ENCODE results near the gene HMCES. TPM values are rescaled to one million over a fixed set of nuclear protein-coding genes. Genes with fewer than 3 reads are reported as not detected.
"Not testable (repeated sequence)": the region's sequence is repeated elsewhere in the genome, so short reads cannot be mapped to it uniquely, and the experiment has no call there.

HMCES gene
- total RNA-seq, 1 donor = 37.9 TPM

DNA sequence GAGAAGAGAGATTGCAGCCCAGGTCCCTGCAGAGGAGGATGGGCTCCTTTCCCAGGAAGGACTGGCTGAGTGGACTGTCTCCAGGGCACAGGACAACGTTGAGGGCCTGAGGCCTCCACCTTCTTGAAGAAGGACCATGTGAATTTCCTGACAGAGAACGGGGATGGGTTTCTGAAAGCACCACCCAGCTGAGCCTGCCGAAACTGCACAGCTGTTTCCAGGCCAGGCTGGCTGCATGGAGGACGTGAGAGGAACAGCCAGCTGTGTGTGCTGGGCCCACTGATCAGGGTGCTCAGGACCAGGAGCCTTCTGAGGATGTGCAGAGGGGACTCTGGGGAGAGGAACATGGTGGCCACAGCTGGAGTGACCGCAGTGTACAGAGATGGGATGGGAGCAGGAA lies 39.2 kb downstream of the HMCES start:
- no peaks in the 10 kb centered on the region for H3K9me3 ChIP-seq (ENCODE audit: low read depth, low read length)

DNA sequence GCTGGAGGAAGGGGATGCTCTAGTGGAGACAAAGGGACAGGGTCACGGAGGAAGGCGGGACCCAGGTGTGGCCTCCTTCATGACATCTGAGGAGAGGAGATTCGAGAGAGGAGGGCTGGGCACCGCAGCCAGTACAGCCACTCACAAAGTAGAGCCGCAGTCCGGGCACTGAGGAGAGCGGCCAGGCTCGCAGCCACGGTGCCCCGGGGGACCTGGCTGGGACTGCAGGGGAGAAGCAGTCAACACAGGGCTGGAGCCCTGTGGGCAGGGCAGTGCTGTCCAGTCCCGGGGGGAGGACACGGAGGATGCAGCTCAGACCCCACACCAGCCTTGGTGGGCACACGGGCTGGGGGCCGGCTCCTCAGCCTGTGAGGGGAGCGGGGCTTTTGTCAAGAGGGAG lies 40.3 kb downstream of the HMCES start:
- Histone ChIP-seq H3K4me1 (ENCODE audit: insufficient read depth, low read length) (peaks cover 25% of the 10 kb centered on the region), H3K27me3 (ENCODE audit: insufficient read depth, low read length) (no peaks in the 10 kb centered on the region), H3K9me3 (ENCODE audit: low read depth, low read length) (no peaks in the 10 kb centered on the region), H3K4me3 (ENCODE audit: low read length) (no peak overlapping the region)

More for the DNA sequence above, 39.2 kb downstream of the HMCES start:
- peaks cover 32% of the 10 kb centered on the region for H3K4me1 ChIP-seq (ENCODE audit: insufficient read depth, low read length)
- H3K27me3 ChIP-seq (ENCODE audit: insufficient read depth, low read length) = no peaks in the 10 kb centered on the region
- no peak overlapping the region for H3K4me3 ChIP-seq (ENCODE audit: low read length)

DNA sequence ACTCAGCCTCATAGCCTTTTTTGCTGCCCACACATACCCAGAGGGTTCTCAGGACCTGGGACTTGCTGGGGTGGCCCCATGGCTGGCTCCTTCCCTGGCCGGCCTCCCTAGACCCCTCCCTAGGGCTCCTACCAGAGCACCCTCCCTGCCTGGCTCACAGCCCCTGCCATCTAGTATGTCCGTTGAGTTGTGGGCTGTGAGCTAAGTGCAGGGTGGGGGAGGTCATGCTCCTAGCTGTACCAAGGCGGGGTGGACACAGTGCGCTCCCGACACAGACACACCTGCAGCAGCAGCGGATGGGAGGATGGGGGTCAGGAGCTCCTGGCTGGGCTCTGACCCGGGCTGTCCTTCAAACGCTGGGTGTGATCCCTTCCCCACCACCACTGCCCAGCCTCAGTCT lies 41.6 kb downstream of the HMCES start:
- Histone ChIP-seq H3K9me3 (ENCODE audit: low read depth, low read length) (no peaks in the 10 kb centered on the region), H3K4me3 (ENCODE audit: low read length) (no peak overlapping the region), H3K27me3 (ENCODE audit: insufficient read depth, low read length) (no peaks in the 10 kb centered on the region), H3K4me1 (ENCODE audit: insufficient read depth, low read length) (peaks cover 13% of the 10 kb centered on the region)

DNA sequence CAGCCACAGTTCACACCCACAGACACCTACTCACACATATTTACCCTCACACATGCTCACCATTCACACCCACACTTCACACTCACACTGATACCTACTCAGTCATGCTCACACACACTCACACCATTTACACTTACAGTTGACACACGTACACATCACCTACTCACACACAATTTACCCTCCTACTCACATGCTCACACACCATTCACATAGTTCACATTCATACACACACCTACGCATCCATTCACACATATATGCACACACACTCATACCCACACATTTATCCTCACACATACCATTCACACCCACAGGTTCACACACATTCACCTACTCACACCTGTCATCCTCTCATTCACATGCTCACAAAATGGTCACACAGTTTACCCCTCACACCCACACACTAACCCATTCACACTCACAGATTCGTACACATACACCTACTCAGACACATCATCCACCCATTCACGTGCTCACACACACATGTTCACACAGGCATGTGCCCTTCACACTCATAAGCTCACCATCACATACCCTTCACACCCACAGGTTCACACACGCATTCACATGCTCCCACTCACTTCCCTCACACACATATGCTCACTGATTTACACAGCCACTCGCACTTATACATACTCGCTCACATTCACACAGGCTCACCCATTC lies 42.3 kb downstream of the HMCES start:
- Histone ChIP-seq H3K27me3 (ENCODE audit: insufficient read depth, low read length) (no peaks in the 10 kb centered on the region), H3K4me3 (ENCODE audit: low read length) (no peak overlapping the region), H3K4me1 (ENCODE audit: insufficient read depth, low read length) (peaks cover 13% of the 10 kb centered on the region), H3K9me3 (ENCODE audit: low read depth, low read length) (no peaks in the 10 kb centered on the region)

DNA sequence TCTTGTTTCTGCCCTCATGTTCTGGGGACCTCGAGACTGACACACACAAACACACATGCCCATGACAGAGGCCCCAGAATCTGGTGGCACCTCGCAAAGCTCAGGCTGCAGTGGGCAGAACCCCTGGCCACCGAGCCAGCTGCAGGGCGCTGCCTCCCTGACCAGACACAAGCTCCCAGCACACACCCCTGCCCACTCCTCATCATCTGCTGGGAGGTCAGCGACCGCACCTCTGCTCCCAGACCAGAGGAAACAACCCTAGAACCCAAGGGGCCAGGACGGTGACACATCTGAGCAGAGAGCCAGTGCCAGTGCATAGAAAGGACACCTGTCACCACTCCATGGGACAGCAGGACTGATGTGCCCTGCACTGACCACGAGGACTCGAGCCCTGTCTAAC lies 43.2 kb downstream of the HMCES start:
- Histone ChIP-seq H3K4me3 (ENCODE audit: low read length) (no peak overlapping the region), H3K27me3 (ENCODE audit: insufficient read depth, low read length) (no peaks in the 10 kb centered on the region)

DNA sequence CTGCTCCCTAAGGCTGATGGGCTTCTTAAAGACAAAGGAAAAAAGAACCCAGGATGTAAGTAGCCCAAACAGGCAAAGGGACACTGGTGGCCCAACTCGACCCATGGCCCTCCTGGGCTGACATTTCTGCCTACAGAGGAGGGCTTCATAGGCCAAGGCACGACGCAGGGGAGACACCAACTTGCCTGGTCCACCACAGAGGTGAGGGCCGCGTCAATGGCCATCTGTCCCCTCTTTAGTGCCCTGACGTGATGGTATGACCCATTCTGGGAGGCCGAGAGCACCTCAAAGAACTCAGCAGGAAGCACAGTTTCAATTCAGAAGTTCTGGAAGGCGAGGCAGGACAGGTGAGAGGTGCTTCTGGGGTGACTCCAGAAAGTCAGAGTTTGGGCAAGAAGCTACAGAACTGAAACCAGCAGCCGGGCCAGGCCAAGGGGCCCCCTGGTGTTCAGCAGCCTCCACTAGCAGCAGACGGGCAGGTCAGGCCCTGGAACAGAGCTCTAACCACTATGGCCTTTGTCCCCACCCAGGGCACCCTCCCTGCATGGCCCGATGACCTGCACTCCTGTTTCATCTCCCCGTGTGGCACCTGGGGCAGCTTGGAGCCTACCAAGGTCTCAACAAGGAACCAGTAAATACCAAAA lies 45.1 kb downstream of the HMCES start:
- H3K4me1 ChIP-seq (ENCODE audit: insufficient read depth, low read length) = no peaks in the 10 kb centered on the region
- no peaks in the 10 kb centered on the region for H3K9me3 ChIP-seq (ENCODE audit: low read depth, low read length)
- H3K27me3 ChIP-seq (ENCODE audit: insufficient read depth, low read length) = no peaks in the 10 kb centered on the region
- H3K4me3 ChIP-seq (ENCODE audit: low read length) = no peak overlapping the region

More for the DNA sequence above, 43.2 kb downstream of the HMCES start:
- Histone ChIP-seq H3K4me1 (ENCODE audit: insufficient read depth, low read length) (peaks cover 10% of the 10 kb centered on the region), H3K9me3 (ENCODE audit: low read depth, low read length) (no peaks in the 10 kb centered on the region)

DNA sequence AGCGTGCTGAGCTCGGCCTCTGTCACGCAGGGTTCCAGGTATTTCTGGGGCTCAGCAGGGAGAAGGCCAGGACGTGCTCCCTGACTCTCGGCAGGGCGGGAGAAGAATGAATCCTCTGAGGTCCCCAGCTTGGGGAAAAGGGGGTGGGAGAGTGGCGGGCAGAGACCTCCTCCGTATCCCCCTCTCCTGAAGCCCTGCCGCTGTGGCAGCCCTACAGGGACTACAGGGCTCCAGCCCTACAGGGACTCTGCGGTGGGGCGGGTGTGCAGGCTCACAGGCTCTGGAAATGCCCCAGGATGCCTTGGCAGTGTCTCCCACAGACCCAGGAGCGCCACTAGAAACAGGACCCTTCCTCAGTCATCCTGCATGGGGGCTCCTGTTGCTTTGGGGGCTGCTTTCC lies 46.2 kb downstream of the HMCES start:
- H3K4me1 ChIP-seq (ENCODE audit: insufficient read depth, low read length) = no peaks in the 10 kb centered on the region
- no peaks in the 10 kb centered on the region for H3K9me3 ChIP-seq (ENCODE audit: low read depth, low read length)
- H3K27me3 ChIP-seq (ENCODE audit: insufficient read depth, low read length) = no peaks in the 10 kb centered on the region
- H3K4me3 ChIP-seq (ENCODE audit: low read length) = no peak overlapping the region

DNA sequence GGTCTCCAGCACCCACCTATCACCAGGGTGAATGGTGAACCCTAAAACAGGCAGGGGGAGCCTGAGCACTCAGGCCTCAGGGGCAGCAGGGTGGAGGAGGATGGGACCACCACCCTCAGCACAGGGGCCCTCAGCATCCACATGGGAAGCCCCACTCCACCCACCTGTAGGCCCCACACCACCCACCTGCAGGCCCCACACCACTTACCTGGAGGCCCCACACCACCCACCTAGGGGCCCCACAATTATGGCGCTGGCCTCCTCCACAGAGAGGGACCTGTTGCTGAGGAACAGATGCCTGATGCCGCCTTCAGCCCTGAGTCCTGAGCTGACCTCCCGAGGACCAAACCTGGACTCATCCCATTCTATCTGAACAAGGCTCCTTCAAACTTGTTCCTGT lies 46.7 kb downstream of the HMCES start:
- H3K4me3 ChIP-seq (ENCODE audit: low read length) = no peak overlapping the region
- no peaks in the 10 kb centered on the region for H3K27me3 ChIP-seq (ENCODE audit: insufficient read depth, low read length)
- H3K4me1 ChIP-seq (ENCODE audit: insufficient read depth, low read length) = peaks cover 2% of the 10 kb centered on the region
- no peaks in the 10 kb centered on the region for H3K9me3 ChIP-seq (ENCODE audit: low read depth, low read length)

DNA sequence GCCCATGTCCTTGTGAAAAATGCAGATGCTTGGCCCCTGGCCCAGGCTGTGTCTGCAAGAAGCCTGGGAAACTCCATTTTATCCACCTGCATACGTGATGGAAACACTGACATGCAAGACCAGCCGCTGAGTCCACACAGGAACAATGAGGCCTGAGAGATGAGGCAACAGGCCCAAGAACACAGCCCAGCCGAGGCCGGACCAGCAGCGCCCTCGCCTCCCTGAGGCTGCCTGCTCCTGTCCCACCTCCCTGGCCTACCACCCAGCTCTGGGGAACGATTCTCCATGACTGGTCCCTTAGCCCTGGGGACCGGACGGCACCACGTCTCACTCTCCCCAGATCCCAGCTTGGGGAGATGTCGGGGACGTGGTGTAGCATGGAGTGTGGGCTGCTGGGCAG lies 47.5 kb downstream of the HMCES start:
- no peaks in the 10 kb centered on the region for H3K9me3 ChIP-seq (ENCODE audit: low read depth, low read length)
- H3K4me3 ChIP-seq (ENCODE audit: low read length) = no peak overlapping the region
- no peaks in the 10 kb centered on the region for H3K27me3 ChIP-seq (ENCODE audit: insufficient read depth, low read length)
- H3K4me1 ChIP-seq (ENCODE audit: insufficient read depth, low read length) = peaks cover 4% of the 10 kb centered on the region

DNA sequence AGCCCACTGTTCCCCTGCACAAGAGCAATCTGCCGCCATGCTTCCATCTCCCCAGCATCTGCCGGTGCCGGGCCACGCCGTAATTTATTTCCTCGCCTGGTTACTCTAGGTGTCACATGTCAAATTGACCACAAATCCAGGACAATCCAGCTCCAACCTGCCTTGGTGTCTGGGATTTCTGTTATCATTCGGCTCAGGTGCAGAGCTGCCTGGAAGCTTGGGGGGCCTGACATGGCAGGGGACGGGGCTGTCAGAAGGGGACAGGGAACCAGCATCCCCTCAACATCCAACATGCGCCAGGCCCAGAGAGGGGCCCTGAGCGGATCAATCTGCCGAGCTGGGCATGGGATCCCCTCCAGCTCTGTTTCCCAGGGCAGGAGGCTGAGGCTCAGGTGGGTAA lies 47.9 kb downstream of the HMCES start:
- no peaks in the 10 kb centered on the region for H3K27me3 ChIP-seq (ENCODE audit: insufficient read depth, low read length)
- H3K4me3 ChIP-seq (ENCODE audit: low read length) = no peak overlapping the region
- peaks cover 4% of the 10 kb centered on the region for H3K4me1 ChIP-seq (ENCODE audit: insufficient read depth, low read length)
- H3K9me3 ChIP-seq (ENCODE audit: low read depth, low read length) = no peaks in the 10 kb centered on the region

DNA sequence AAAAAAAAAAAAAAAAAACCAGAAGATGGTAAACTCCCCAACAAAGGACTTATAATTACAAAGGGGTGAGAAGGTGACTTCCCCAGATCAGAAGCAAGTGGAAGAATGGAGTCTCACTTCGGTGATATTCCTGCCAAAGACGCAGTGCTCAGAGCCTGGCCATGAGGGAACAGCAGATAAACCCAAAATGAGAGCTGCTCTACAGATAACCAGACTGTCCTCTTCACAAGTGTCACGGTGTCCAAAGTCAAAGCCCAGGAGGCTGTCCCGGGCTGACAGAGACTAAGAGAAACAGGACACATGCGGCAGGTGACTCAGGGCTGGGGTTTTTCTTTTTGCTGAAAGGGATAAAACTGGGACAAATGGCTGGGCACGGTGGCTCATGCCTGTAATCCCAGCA lies 48.8 kb downstream of the HMCES start:
- H3K4me1 ChIP-seq (ENCODE audit: insufficient read depth, low read length) = peaks cover 4% of the 10 kb centered on the region
- no peak overlapping the region for H3K4me3 ChIP-seq (ENCODE audit: low read length)
- H3K27me3 ChIP-seq (ENCODE audit: insufficient read depth, low read length) = no peaks in the 10 kb centered on the region
- no peaks in the 10 kb centered on the region for H3K9me3 ChIP-seq (ENCODE audit: low read depth, low read length)

DNA sequence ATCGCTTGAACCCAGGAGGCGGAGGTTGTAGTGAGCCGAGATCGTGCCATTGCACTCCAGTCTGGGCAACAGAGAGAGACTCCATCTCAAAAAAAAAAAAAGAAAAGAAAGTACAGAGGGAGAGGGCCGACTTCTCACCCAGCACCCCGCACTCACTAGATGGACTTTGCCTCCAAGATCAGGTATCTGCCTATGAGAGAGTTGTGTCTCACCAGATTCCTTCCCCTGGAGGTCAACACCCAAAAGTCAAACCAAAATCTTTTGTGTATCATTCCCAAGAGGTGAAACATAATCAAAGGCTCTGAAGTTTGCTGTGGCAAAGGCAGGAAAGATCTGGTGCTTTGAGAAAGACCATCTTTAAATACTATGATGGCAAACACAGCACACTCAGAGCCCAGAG lies 51.2 kb downstream of the HMCES start:
- Histone ChIP-seq H3K9me3 (ENCODE audit: low read depth, low read length) (no peaks in the 10 kb centered on the region), H3K4me1 (ENCODE audit: insufficient read depth, low read length) (peaks cover 4% of the 10 kb centered on the region), H3K27me3 (ENCODE audit: insufficient read depth, low read length) (no peaks in the 10 kb centered on the region), H3K4me3 (ENCODE audit: low read length) (no peak overlapping the region)

DNA sequence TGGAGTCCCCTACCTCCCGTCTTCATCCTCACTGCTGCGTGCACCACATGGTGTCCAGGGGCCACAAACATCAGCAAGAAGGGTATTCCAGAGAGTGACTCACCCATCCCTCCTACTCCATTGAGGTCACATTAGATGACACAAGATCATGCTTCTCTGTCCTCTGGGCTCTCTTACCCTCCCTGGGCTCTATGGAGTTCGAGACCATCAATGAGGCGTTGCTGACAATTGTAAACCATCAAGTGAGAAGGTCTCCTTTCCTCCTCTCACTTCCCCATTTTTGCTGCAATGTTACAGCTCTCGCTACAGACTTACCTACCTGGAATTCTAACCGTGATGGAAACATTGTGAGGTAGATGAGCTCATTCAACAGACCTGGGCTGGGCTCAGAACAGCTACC lies 51.7 kb downstream of the HMCES start:
- Histone ChIP-seq H3K27me3 (ENCODE audit: insufficient read depth, low read length) (no peaks in the 10 kb centered on the region), H3K4me3 (ENCODE audit: low read length) (no peak overlapping the region), H3K9me3 (ENCODE audit: low read depth, low read length) (no peaks in the 10 kb centered on the region), H3K4me1 (ENCODE audit: insufficient read depth, low read length) (peaks cover 4% of the 10 kb centered on the region)

DNA sequence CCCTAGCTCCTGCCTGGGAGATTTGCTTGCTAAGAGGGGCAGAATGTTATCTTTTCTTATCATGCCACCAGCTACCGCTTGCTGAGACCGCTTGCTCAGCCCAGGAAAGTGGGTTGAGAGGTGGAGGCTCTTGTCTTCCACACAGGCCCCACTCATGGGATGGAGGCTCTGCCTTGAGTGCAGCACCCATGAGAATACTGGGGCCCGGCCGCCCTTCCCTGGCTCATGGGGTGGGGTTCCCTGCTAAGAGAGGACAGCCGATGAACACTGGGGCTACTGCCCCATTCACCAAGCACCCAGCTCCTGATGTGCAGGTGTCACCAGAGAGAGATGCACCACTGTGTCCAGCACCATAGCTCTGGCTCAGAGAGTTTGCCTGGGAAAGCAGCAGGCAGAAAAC lies 55.2 kb downstream of the HMCES start:
- Histone ChIP-seq H3K9me3 (ENCODE audit: low read depth, low read length) (no peaks in the 10 kb centered on the region), H3K27me3 (ENCODE audit: insufficient read depth, low read length) (no peaks in the 10 kb centered on the region), H3K4me3 (ENCODE audit: low read length) (no peak overlapping the region), H3K4me1 (ENCODE audit: insufficient read depth, low read length) (peaks cover 4% of the 10 kb centered on the region)

DNA sequence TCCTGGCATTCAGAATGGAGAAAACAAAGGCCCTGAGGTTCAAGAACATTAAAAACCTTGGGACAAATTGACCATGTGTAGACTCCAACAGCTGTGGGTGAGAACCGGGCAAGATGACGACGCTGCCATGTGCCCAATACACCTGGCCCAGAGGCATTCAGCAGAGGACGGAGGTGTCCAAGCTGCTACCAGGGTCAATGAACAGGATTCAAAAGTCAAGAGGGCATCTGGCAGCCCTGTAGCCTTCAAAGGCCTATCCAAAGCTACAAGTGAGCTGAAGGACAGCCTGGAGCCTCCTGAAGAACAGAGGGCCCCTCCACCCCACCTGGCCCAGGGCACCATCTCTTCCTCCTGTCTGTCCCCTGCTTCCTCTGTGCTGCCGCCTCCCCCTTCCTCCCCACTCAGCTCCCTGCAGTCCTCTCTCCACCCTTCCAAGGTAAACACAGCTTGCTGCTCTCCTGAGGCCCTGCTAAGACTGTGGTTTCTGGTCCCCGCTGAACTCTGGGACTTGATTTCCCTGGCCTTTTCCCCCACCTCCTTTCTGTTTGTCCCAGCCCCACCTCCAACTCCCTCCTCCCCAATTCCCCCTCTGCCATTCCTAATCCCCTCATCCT lies 57.5 kb downstream of the HMCES start:
- Histone ChIP-seq H3K9me3 (ENCODE audit: low read depth, low read length) (no peaks in the 10 kb centered on the region), H3K27me3 (ENCODE audit: insufficient read depth, low read length) (no peaks in the 10 kb centered on the region), H3K4me3 (ENCODE audit: low read length) (no peak overlapping the region), H3K4me1 (ENCODE audit: insufficient read depth, low read length) (no peaks in the 10 kb centered on the region)

DNA sequence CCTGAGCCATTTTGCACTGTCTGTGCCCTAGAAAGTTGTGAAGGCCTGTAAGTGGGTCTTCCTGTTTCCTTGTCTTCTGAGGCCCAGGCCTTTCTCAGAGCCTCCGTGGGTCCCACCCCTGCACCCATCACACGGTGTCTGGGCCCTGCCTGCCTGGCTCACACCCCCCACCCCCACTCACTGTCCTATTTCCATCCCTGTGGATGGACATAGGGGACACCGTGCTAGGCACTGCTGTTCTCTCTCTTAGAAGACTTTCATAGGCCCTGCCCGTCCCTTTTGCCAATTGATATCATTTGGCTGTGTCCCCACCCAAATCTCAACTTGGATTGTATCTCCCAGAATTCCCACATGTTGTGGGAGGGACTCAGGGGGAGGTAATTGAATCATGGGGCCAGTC lies 59.0 kb downstream of the HMCES start:
- not testable (repeated sequence) for H3K27me3 ChIP-seq (ENCODE audit: insufficient read depth, low read length); H3K4me3 ChIP-seq (ENCODE audit: low read length); H3K4me1 ChIP-seq (ENCODE audit: insufficient read depth, low read length); H3K9me3 ChIP-seq (ENCODE audit: low read depth, low read length)
